ENCODE results near the gene TMEM51.

The TMEM51 gene

GRCh38 chr1:15122331-15122730 is 31.2 kb upstream of the TMEM51 start:
- Histone ChIP-seq H3K79me2 (ENCODE audit: insufficient read depth, low read length) (no peaks in the 10 kb centered on the region), H3K27ac (ENCODE audit: low read depth, low read length) (no peak overlapping the region), H3F3A (ENCODE audit: insufficient read depth) (no peaks in the 10 kb centered on the region), H3K9ac (ENCODE audit: low read length) (no peak overlapping the region), H3K4me2 (ENCODE audit: low read depth, low read length, poor library complexity, severe bottlenecking) (no peak overlapping the region), H3K36me3 (ENCODE audit: low read length) (no peaks in the 10 kb centered on the region), H3K9me3 (ENCODE audit: insufficient read depth, low read length) (no peaks in the 10 kb centered on the region), H3K27me3 (ENCODE audit: low read length) (no peaks in the 10 kb centered on the region), H4K20me1 (ENCODE audit: low read depth, low read length) (no peaks in the 10 kb centered on the region), H3K9me2 (replicated peaks; ENCODE audit: insufficient read depth, low read length) (no peaks in the 10 kb centered on the region), H3K4me3 (ENCODE audit: insufficient read depth, low read length, poor library complexity, severe bottlenecking) (no peak overlapping the region), H2AFZ (ENCODE audit: low read depth, low read length, severe bottlenecking) (no peak overlapping the region)
- TF ChIP-seq EZH2phosphoT487 (conservative IDR thresholded peaks at IDR 0.05; ENCODE audit: low read length) = no peak
- TF ChIP-seq CTCF (IDR thresholded peaks at IDR 0.05; ENCODE audit: insufficient read depth, low read length, poor library complexity, severe bottlenecking) = no peak

GRCh38 chr1:15123270-15123669 is 30.3 kb upstream of the TMEM51 start:
- Histone ChIP-seq H3K79me2 (ENCODE audit: insufficient read depth, low read length) (no peaks in the 10 kb centered on the region), H3K4me3 (ENCODE audit: insufficient read depth, low read length, poor library complexity, severe bottlenecking) (no peak overlapping the region), H3K36me3 (ENCODE audit: low read length) (no peaks in the 10 kb centered on the region), H3K27me3 (ENCODE audit: low read length) (no peaks in the 10 kb centered on the region), H3K4me2 (ENCODE audit: low read depth, low read length, poor library complexity, severe bottlenecking) (no peak overlapping the region), H3K9me3 (ENCODE audit: insufficient read depth, low read length) (no peaks in the 10 kb centered on the region), H3K9me2 (replicated peaks; ENCODE audit: insufficient read depth, low read length) (no peaks in the 10 kb centered on the region), H4K20me1 (ENCODE audit: low read depth, low read length) (no peaks in the 10 kb centered on the region), H2AFZ (ENCODE audit: low read depth, low read length, severe bottlenecking) (no peak overlapping the region), H3F3A (ENCODE audit: insufficient read depth) (no peaks in the 10 kb centered on the region), H3K27ac (ENCODE audit: low read depth, low read length) (no peak overlapping the region), H3K9ac (ENCODE audit: low read length) (no peak overlapping the region)
- TF ChIP-seq EZH2phosphoT487 (conservative IDR thresholded peaks at IDR 0.05; ENCODE audit: low read length) (no peak), CTCF (IDR thresholded peaks at IDR 0.05; ENCODE audit: insufficient read depth, low read length, poor library complexity, severe bottlenecking) (no peak)

GRCh38 chr1:15123925-15124324 is 29.6 kb upstream of the TMEM51 start:
- Histone ChIP-seq H4K20me1 (ENCODE audit: low read depth, low read length) (no peaks in the 10 kb centered on the region), H3F3A (ENCODE audit: insufficient read depth) (no peaks in the 10 kb centered on the region), H3K27me3 (ENCODE audit: low read length) (no peaks in the 10 kb centered on the region), H3K27ac (ENCODE audit: low read depth, low read length) (no peak overlapping the region), H3K4me2 (ENCODE audit: low read depth, low read length, poor library complexity, severe bottlenecking) (no peak overlapping the region), H3K4me3 (ENCODE audit: insufficient read depth, low read length, poor library complexity, severe bottlenecking) (no peak overlapping the region), H3K9me2 (replicated peaks; ENCODE audit: insufficient read depth, low read length) (no peaks in the 10 kb centered on the region), H3K9ac (ENCODE audit: low read length) (no peak overlapping the region), H2AFZ (ENCODE audit: low read depth, low read length, severe bottlenecking) (no peak overlapping the region), H3K36me3 (ENCODE audit: low read length) (no peaks in the 10 kb centered on the region), H3K79me2 (ENCODE audit: insufficient read depth, low read length) (no peaks in the 10 kb centered on the region), H3K9me3 (ENCODE audit: insufficient read depth, low read length) (no peaks in the 10 kb centered on the region)
- no peak for TF ChIP-seq EZH2phosphoT487 (conservative IDR thresholded peaks at IDR 0.05; ENCODE audit: low read length)
- TF ChIP-seq CTCF (IDR thresholded peaks at IDR 0.05; ENCODE audit: insufficient read depth, low read length, poor library complexity, severe bottlenecking) = no peak
